Trophoblast cell (in vitro differentiated cells and primary cell): ENCODE measurements around the gene NCAPD2.
"Not testable (repeated sequence)": the region's sequence is repeated elsewhere in the genome, so short reads cannot be mapped to it uniquely, and the experiment has no call there.

Experiments used
- DNase-seq, 2 donors: peaks; one replicate each; pipeline ENCODE4 v3.0.0-alpha.2; 2016
- H2AFZ ChIP-seq: 2 replicates; pipeline ENCODE4 v1.6.1; 2013; ENCODE audit warnings: low read length, moderate library complexity, mild to moderate bottlenecking; ENCODE audit not compliant: insufficient read depth, poor library complexity
- H2AK5ac ChIP-seq: 2 replicates; pipeline ENCODE4 v1.6.1; 2013; ENCODE audit warnings: mild to moderate bottlenecking, low read length
- H2BK120ac ChIP-seq: 2 replicates; pipeline ENCODE4 v1.6.1; 2013; ENCODE audit warnings: low read length, mild to moderate bottlenecking, moderate library complexity; ENCODE audit not compliant: insufficient read depth, poor library complexity
- H2BK12ac ChIP-seq: 2 replicates; pipeline ENCODE4 v1.6.1; 2013; ENCODE audit warnings: mild to moderate bottlenecking, low read length, moderate library complexity
- H2BK5ac ChIP-seq: 2 replicates; pipeline ENCODE4 v1.6.1; 2013; ENCODE audit warnings: low read length, low read depth, moderate library complexity, mild to moderate bottlenecking; ENCODE audit not compliant: poor library complexity
- H3K14ac ChIP-seq: 2 replicates; pipeline ENCODE4 v1.6.1; 2013; ENCODE audit warnings: mild to moderate bottlenecking, low read length
- H3K18ac ChIP-seq: 2 replicates; pipeline ENCODE4 v1.6.1; 2013; ENCODE audit warnings: mild to moderate bottlenecking, low read length
- H3K23ac ChIP-seq: 2 replicates; pipeline ENCODE4 v1.6.1; 2013; ENCODE audit warnings: low read length
- H3K27ac ChIP-seq: 2 replicates; pipeline ENCODE4 v1.5.1; 2013; ENCODE audit warnings: low read depth, mild to moderate bottlenecking, inconsistent platforms, low read length, moderate library complexity
- H3K27me3 ChIP-seq: 2 replicates; pipeline ENCODE4 v1.6.1; 2013; ENCODE audit warnings: inconsistent platforms, mild to moderate bottlenecking, low read length, moderate library complexity; ENCODE audit not compliant: insufficient read depth
- H3K36me3 ChIP-seq, 2 experiments: 1 replicate in 1 of 2; 2 replicates in 1 of 2; pipeline ENCODE4 v1.6.1; 2013; ENCODE audit warnings: low read length in 2 of 2, mild to moderate bottlenecking in 2 of 2, moderate library complexity in 1 of 2; ENCODE audit not compliant: insufficient read depth in 2 of 2, control insufficient read depth in 1 of 2
- H3K4ac ChIP-seq: 2 replicates; pipeline ENCODE4 v1.6.1; 2013; ENCODE audit warnings: low read depth, mild to moderate bottlenecking, low read length, moderate library complexity
- H3K4me1 ChIP-seq, 2 experiments: 1 replicate in 1 of 2; 2 replicates in 1 of 2; pipeline ENCODE4 v1.6.1; 2013; ENCODE audit warnings: low read length in 2 of 2, mild to moderate bottlenecking in 2 of 2, moderate library complexity in 1 of 2; ENCODE audit not compliant: insufficient read depth in 2 of 2, control insufficient read depth in 1 of 2
- H3K4me2 ChIP-seq: 2 replicates; pipeline ENCODE4 v1.6.1; 2013; ENCODE audit warnings: inconsistent platforms, mild to moderate bottlenecking, low read length, moderate library complexity
- H3K4me3 ChIP-seq: 2 replicates; pipeline ENCODE4 v1.5.1; 2013; ENCODE audit warnings: mild to moderate bottlenecking, low read depth, low read length, inconsistent platforms
- H3K79me1 ChIP-seq: one replicate; pipeline ENCODE4 v1.6.1; 2013; ENCODE audit warnings: low read length
- H3K79me2 ChIP-seq: 2 replicates; pipeline ENCODE4 v1.6.1; 2013; ENCODE audit warnings: low read length, mild to moderate bottlenecking; ENCODE audit not compliant: control insufficient read depth, insufficient read depth, poor library complexity
- H3K9ac ChIP-seq: 2 replicates; pipeline ENCODE4 v1.6.1; 2013; ENCODE audit warnings: mild to moderate bottlenecking, low read length
- H3K9me3 ChIP-seq: 2 replicates; pipeline ENCODE4 v1.6.1; 2013; ENCODE audit warnings: low read depth, mild to moderate bottlenecking, control low read depth, inconsistent platforms, low read length; ENCODE audit not compliant: insufficient read depth
- H4K12ac ChIP-seq: 2 replicates; pipeline ENCODE4 v1.6.1; 2013; ENCODE audit warnings: low read depth, mild to moderate bottlenecking, low read length, moderate library complexity
- H4K8ac ChIP-seq: 2 replicates; pipeline ENCODE4 v1.6.1; 2013; ENCODE audit warnings: low read depth, mild to moderate bottlenecking, low read length, moderate library complexity
- H4K91ac ChIP-seq: one replicate; pipeline ENCODE4 v1.6.1; 2013; ENCODE audit warnings: low read depth, mild to moderate bottlenecking, low read length, moderate library complexity
- WGBS: extraction: QIAGEN DNeasy Blood & Tissue Kit; methylation state at CpG from one replicate; pipeline ENCODE4 v1.1.7; 2013; ENCODE audit warnings: missing lambda C conversion rate; ENCODE audit not compliant: insufficient read length, insufficient coverage; ENCODE audit errors: extremely low coverage; 5-methylcytosine and 5-hydroxymethylcytosine counted together

Gene NCAPD2

DNA sequence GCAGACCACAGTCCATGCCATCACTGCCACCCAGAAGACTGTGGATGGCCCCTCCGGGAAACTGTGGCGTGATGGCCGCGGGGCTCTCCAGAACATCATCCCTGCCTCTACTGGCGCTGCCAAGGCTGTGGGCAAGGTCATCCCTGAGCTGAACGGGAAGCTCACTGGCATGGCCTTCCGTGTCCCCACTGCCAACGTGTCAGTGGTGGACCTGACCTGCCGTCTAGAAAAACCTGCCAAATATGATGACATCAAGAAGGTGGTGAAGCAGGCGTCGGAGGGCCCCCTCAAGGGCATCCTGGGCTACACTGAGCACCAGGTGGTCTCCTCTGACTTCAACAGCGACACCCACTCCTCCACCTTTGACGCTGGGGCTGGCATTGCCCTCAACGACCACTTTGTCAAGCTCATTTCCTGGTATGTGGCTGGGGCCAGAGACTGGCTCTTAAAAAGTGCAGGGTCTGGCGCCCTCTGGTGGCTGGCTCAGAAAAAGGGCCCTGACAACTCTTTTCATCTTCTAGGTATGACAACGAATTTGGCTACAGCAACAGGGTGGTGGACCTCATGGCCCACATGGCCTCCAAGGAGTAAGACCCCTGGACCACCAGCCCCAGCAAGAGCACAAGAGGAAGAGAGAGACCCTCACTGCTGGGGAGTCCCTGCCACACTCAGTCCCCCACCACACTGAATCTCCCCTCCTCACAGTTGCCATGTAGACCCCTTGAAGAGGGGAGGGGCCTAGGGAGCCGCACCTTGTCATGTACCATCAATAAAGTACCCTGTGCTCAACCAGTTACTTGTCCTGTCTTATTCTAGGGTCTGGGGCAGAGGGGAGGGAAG lies 43.9 kb downstream of the NCAPD2 start:
- H2BK120ac ChIP-seq, H3K9ac ChIP-seq, H4K8ac ChIP-seq, H3K9me3 ChIP-seq, H3K27ac ChIP-seq, H3K4me2 ChIP-seq, H3K23ac ChIP-seq, H4K12ac ChIP-seq, H3K4me3 ChIP-seq, H2AK5ac ChIP-seq, H3K18ac ChIP-seq, H2BK5ac ChIP-seq, H4K91ac ChIP-seq, H3K14ac ChIP-seq, H3K4ac ChIP-seq, H2BK12ac ChIP-seq, H3K27me3 ChIP-seq, H2AFZ ChIP-seq: not testable (repeated sequence)
- Histone ChIP-seq H3K79me2 (peaks cover 22% of the 10 kb centered on the region), H3K36me3 (peaks cover 37 to 41% of the 10 kb centered on the region in 2 experiments), H3K4me1 (peaks cover 19 to 26% of the 10 kb centered on the region in 2 experiments), H3K79me1 (peaks cover 26% of the 10 kb centered on the region)
- WGBS = no CpG with 5 or more reads among the region's 17 CpGs
- peak; percentile 75 to 89 for DNase-seq

DNA sequence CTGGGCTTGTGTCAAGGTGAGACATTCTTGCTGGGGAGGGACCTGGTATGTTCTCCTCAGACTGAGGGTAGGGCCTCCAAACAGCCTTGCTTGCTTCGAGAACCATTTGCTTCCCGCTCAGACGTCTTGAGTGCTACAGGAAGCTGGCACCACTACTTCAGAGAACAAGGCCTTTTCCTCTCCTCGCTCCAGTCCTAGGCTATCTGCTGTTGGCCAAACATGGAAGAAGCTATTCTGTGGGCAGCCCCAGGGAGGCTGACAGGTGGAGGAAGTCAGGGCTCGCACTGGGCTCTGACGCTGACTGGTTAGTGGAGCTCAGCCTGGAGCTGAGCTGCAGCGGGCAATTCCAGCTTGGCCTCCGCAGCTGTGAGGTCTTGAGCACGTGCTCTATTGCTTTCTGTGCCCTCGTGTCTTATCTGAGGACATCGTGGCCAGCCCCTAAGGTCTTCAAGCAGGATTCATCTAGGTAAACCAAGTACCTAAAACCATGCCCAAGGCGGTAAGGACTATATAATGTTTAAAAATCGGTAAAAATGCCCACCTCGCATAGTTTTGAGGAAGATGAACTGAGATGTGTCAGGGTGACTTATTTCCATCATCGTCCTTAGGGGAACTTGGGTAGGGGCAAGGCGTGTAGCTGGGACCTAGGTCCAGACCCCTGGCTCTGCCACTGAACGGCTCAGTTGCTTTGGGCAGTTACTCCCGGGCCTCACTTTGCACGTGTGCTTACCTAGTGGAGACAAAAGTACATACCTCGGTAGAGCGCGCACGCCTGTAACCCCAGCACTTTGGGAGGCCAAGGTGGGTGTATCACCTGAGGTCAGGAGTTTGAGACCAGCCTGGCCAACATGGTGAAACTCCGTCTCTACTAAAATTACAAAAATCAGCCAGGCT lies 44.8 kb downstream of the NCAPD2 start:
- Histone ChIP-seq H3K4me2 (no peak overlapping the region), H2AK5ac (no peak overlapping the region), H3K14ac (no peak overlapping the region), H2AFZ (no peak overlapping the region), H4K91ac (no peak overlapping the region), H3K9me3 (peaks cover 1% of the 10 kb centered on the region), H3K4ac (no peak overlapping the region), H2BK5ac (no peak overlapping the region), H3K18ac (no peak overlapping the region), H3K79me1 (peaks cover 17% of the 10 kb centered on the region), H4K8ac (no peak overlapping the region), H3K27ac (no peak overlapping the region), H3K36me3 (peaks cover 37 to 44% of the 10 kb centered on the region in 2 experiments), H3K79me2 (peaks cover 19% of the 10 kb centered on the region), H3K27me3 (no peaks in the 10 kb centered on the region), H3K4me1 (peaks cover 14 to 20% of the 10 kb centered on the region in 2 experiments), H2BK12ac (no peak overlapping the region), H3K23ac (no peak overlapping the region), H3K4me3 (no peak overlapping the region), H3K9ac (no peak overlapping the region), H4K12ac (no peak overlapping the region), H2BK120ac (no peak overlapping the region)
- no CpG with 5 or more reads among the region's 24 CpGs for WGBS
- peak; percentile 49 to 63 for DNase-seq

DNA sequence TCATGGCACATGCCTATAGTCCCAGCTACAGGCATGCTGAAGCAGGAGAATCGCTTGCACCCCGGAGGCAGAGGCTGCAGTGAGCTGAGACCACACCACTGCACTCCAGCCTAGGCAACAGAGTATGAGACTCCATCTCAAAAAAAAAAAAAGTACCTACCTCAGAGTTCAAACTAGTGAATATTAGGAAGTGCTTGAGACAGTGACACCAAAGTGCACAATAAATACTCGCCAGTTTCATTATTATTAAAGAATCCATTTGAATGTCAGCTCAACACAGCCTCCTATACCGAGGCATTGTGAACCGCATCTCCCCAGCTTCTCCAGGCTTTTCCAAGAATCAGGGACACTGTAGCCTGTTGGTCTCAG lies 45.4 kb downstream of the NCAPD2 start:
- Histone ChIP-seq H3K4ac (no peak overlapping the region), H3K27me3 (no peaks in the 10 kb centered on the region), H4K8ac (no peak overlapping the region), H3K18ac (no peak overlapping the region), H3K9ac (no peak overlapping the region), H3K36me3 (peaks cover 37 to 44% of the 10 kb centered on the region in 2 experiments), H3K9me3 (peaks cover 1% of the 10 kb centered on the region), H3K14ac (no peak overlapping the region), H3K79me1 (peaks cover 12% of the 10 kb centered on the region), H4K91ac (no peak overlapping the region), H2AK5ac (no peak overlapping the region), H2BK12ac (no peak overlapping the region), H3K4me1 (peaks cover 14 to 20% of the 10 kb centered on the region in 2 experiments), H3K4me2 (no peak overlapping the region), H2BK120ac (no peak overlapping the region), H3K4me3 (no peak overlapping the region), H3K79me2 (peaks cover 15% of the 10 kb centered on the region), H3K23ac (no peak overlapping the region), H3K27ac (no peak overlapping the region), H2AFZ (no peak overlapping the region), H4K12ac (no peak overlapping the region), H2BK5ac (no peak overlapping the region)
- no peak for DNase-seq
- no CpG with 5 or more reads among the region's 5 CpGs for WGBS

DNA sequence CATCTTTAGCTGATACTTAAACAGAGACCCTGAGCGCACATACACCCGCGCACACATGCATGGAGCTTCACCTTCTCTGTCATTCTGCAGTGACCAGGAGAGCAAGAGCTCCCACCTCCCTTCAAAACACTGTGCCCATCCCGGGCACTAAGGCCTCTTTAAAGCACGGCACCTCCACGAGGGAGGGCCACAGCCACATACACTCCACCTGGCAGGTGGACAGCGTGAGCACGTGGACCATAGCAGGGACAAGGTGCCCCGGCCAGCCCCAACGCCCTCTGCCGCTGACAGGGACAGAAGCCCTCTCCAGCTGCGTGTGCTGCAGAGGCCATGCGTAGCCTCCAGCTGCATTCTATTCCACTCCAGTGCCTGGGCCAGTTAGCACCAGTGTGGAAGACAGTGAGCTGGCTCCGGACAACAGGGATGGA lies 45.8 kb downstream of the NCAPD2 start:
- Histone ChIP-seq H3K9me3 (peaks cover 1% of the 10 kb centered on the region), H4K8ac (no peak overlapping the region), H3K79me1 (peaks cover 8% of the 10 kb centered on the region), H3K4me3 (no peak overlapping the region), H3K9ac (no peak overlapping the region), H3K36me3 (peaks cover 39 to 46% of the 10 kb centered on the region in 2 experiments), H4K91ac (no peak overlapping the region), H2AFZ (no peak overlapping the region), H2BK120ac (no peak overlapping the region), H3K18ac (no peak overlapping the region), H3K79me2 (peaks cover 12% of the 10 kb centered on the region), H3K27ac (no peak overlapping the region), H3K4me2 (no peak overlapping the region), H3K4ac (no peak overlapping the region), H2BK5ac (no peak overlapping the region), H2AK5ac (no peak overlapping the region), H3K23ac (no peak overlapping the region), H2BK12ac (no peak overlapping the region), H3K4me1 (peaks cover 14 to 20% of the 10 kb centered on the region in 2 experiments), H4K12ac (no peak overlapping the region), H3K27me3 (no peaks in the 10 kb centered on the region), H3K14ac (no peak overlapping the region)
- peak; percentile 45 to 60 for DNase-seq
- WGBS = no CpG with 5 or more reads among the region's 14 CpGs
